GM19468 (cell line): ENCODE measurements around the gene NPAS2.

Experiments
- ATAC-seq: cut with Tn5 transposase; IDR thresholded peaks from one replicate; pipeline ENCODE4 v1.9.1; 2021; ENCODE audit warnings: mild to moderate bottlenecking, moderate library complexity, moderate number of reproducible peaks; ENCODE audit not compliant: unreplicated experiment; ENCODE audit errors: extremely low read depth

Gene NPAS2

GRCh38 chr2:100820523-100821254 is 750 bp downstream of the NPAS2 start:
- no peak for ATAC-seq

GRCh38 chr2:100821255-100821910 is 1.4 kb downstream of the NPAS2 start:
- no peak for ATAC-seq

GRCh38 chr2:100821911-100822265 is 1.9 kb downstream of the NPAS2 start:
- no peak for ATAC-seq

GRCh38 chr2:100822587-100823248 is 2.8 kb downstream of the NPAS2 start:
- no peak for ATAC-seq

GRCh38 chr2:100823665-100824438 is 3.9 kb downstream of the NPAS2 start:
- no peak for ATAC-seq

GRCh38 chr2:100824842-100825241 is 4.9 kb downstream of the NPAS2 start:
- ATAC-seq = no peak

- ATAC-seq = no peak
Observed at GRCh38 chr2:100826494-100826893, 6.6 kb downstream of the NPAS2 start.

- ATAC-seq = no peak
Observed at GRCh38 chr2:100831158-100831750, 11.3 kb downstream of the NPAS2 start.

GRCh38 chr2:100831831-100832230 is 11.9 kb downstream of the NPAS2 start:
- no peak for ATAC-seq

GRCh38 chr2:100832885-100833284 is 12.9 kb downstream of the NPAS2 start:
- ATAC-seq = no peak

- no peak for ATAC-seq
Observed at GRCh38 chr2:100833331-100833730, 13.4 kb downstream of the NPAS2 start.

GRCh38 chr2:100834221-100834620 is 14.3 kb downstream of the NPAS2 start:
- no peak for ATAC-seq

- ATAC-seq = no peak
Observed at GRCh38 chr2:100835006-100835659, 15.2 kb downstream of the NPAS2 start.

GRCh38 chr2:100840519-100840918 is 20.6 kb downstream of the NPAS2 start:
- no peak for ATAC-seq

- no peak for ATAC-seq
Observed at GRCh38 chr2:100842241-100842922, 22.4 kb downstream of the NPAS2 start.

- ATAC-seq = no peak
Observed at GRCh38 chr2:100844514-100844913, 24.6 kb downstream of the NPAS2 start.

GRCh38 chr2:100845141-100845991 is 25.4 kb downstream of the NPAS2 start:
- ATAC-seq = no peak

- ATAC-seq = no peak
Observed at GRCh38 chr2:100846716-100847115, 26.8 kb downstream of the NPAS2 start.
